Adrenal gland (tissue), 5 donors: ENCODE data around the gene SPTB.

Source experiments
- POLR2A ChIP-seq, 2 donors: fragments of 450-650 bp; IDR thresholded peaks; one replicate each; pipeline ENCODE4 v1.6.1; 2017; ENCODE audit warnings: antibody characterized with exemption in 2 of 2, mild to moderate bottlenecking in 2 of 2, moderate library complexity in 1 of 2
- TF ChIP-seq, protein P1 (sequence below), 6 experiments: fragments of 450-650 bp in 4 of 6; fragments of 200-600 bp in 2 of 6; sonication (generic) in 1 of 6; IDR thresholded peaks; 1 replicate in 5 of 6; 2 replicates in 1 of 6; pipeline versions ENCODE4 v1.5.1 to v1.8.0; 2016 to 2021; ENCODE audit warnings: antibody characterized with exemption in 6 of 6, mild to moderate bottlenecking in 2 of 6, moderate library complexity in 1 of 6
- donor health status: DM: no; HTN: no; CAD: no.

DNA sequence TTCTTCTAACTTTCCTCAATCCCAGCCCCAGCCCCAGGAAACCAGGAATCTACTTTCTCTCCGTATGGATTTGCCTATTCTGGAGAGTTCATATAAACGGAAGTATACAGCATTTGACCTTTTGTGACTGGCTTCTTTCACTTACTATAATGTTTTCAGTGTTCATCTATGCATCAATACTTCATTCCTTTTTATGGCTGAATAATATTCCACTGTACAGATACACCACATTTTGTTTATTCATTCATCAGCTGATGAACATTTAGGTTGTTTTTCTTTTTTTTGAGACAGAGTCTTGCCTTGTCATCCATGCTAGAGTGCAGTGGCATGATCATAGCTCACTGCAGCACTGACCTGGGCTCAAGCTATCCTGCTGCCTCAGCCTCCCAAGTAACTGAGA is 179.4 kb downstream of the SPTB start:
- TF ChIP-seq, protein P1, sequence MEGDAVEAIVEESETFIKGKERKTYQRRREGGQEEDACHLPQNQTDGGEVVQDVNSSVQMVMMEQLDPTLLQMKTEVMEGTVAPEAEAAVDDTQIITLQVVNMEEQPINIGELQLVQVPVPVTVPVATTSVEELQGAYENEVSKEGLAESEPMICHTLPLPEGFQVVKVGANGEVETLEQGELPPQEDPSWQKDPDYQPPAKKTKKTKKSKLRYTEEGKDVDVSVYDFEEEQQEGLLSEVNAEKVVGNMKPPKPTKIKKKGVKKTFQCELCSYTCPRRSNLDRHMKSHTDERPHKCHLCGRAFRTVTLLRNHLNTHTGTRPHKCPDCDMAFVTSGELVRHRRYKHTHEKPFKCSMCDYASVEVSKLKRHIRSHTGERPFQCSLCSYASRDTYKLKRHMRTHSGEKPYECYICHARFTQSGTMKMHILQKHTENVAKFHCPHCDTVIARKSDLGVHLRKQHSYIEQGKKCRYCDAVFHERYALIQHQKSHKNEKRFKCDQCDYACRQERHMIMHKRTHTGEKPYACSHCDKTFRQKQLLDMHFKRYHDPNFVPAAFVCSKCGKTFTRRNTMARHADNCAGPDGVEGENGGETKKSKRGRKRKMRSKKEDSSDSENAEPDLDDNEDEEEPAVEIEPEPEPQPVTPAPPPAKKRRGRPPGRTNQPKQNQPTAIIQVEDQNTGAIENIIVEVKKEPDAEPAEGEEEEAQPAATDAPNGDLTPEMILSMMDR (IDR thresholded peaks at IDR 0.05), result no peak
- TF ChIP-seq POLR2A (IDR thresholded peaks at IDR 0.05), result no peak
